ENCODE results near the gene GABPB1. TPM values are rescaled to one million over a fixed set of nuclear protein-coding genes. Genes with fewer than 3 reads are reported as not detected.
A peak's percentile ranks its signal among the peaks of the same experiment; 100 is the strongest.

GABPB1 gene
- total RNA-seq, 4 donors from 2014 or later = 9.2 to 21.6 (median 16.3) TPM

DNA sequence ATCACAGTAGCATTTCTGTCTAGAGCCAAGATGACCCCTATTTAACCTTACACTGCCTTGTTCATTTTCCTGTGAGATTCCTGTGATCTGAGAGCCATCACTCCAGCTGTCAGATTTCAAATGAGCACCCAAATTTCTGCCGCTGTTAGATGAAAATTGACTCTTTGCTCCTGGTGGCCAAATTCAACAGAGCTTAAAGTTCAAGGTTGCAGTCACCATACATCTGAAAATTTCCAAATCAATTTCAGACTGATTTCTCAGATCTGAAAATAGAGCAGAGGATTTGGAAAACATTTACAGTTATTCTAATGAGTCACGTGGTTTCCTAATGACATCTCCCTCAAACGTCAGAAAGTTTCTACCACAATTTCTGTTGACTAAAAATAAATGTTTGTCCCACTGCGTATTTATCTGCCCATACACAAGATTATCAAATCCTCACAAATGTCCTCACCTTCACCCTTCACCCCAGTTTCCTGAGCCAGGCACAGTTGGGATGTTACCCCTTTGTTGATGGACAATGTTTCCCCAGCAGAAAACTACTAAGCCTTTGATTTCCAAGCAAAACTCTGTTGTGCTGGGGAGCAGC lies 105.9 kb downstream of the GABPB1 start:
- no peak for DNase-seq
- H3K4me3 ChIP-seq = no peak overlapping the region
- no peaks in the 10 kb centered on the region for H3K9me3 ChIP-seq
- H3K4me1 ChIP-seq = peaks cover 10 to 15% (median 10%) of the 10 kb centered on the region in 3 donors
- H3K36me3 ChIP-seq = no peaks in the 10 kb centered on the region
- 50 to 64% methylated on average over 4 of the region's 4 CpGs for WGBS, 2 donors
- H3K27ac ChIP-seq = no peak overlapping the region
- intact Hi-C loops (cut with DNase I) = no loop called here
- TF ChIP-seq CTCF (IDR thresholded peaks at IDR 0.05) (no peak), POLR2A (IDR thresholded peaks at IDR 0.05) (no peak)
- no peaks in the 10 kb centered on the region for H3K27me3 ChIP-seq

GRCh38 chr15:50247819-50248655 lies 107.0 kb downstream of the GABPB1 start:
- intact Hi-C loops (cut with DNase I) = no loop called here
- Histone ChIP-seq H3K9me3 (no peaks in the 10 kb centered on the region), H3K27me3 (no peaks in the 10 kb centered on the region), H3K36me3 (no peaks in the 10 kb centered on the region), H3K4me3 (peak overlapping the region in 1 of 4 donors; percentile 13), H3K4me1 (peaks cover 10 to 15% (median 10%) of the 10 kb centered on the region in 3 donors), H3K27ac (peak overlapping the region; percentile 19 to 46 (median 26))
- DNase-seq = no peak
- TF ChIP-seq CTCF (IDR thresholded peaks at IDR 0.05) (no peak), POLR2A (IDR thresholded peaks at IDR 0.05) (no peak)
- 61 to 66% methylated on average over 8 to 14 of the region's 14 CpGs for WGBS, 2 donors

GRCh38 chr15:50246631-50247030 lies 108.4 kb downstream of the GABPB1 start:
- no peaks in the 10 kb centered on the region for H3K36me3 ChIP-seq
- no peak for DNase-seq
- peaks cover 10 to 20% (median 10%) of the 10 kb centered on the region in 3 donors for H3K4me1 ChIP-seq
- TF ChIP-seq CTCF (IDR thresholded peaks at IDR 0.05) (no peak), POLR2A (IDR thresholded peaks at IDR 0.05) (no peak)
- H3K27ac ChIP-seq = no peak overlapping the region
- H3K4me3 ChIP-seq = no peak overlapping the region
- no peaks in the 10 kb centered on the region for H3K9me3 ChIP-seq
- no peaks in the 10 kb centered on the region for H3K27me3 ChIP-seq
- intact Hi-C loops (cut with DNase I) = no loop called here
- 80 to 93% methylated on average over 2 of the region's 2 CpGs for WGBS, 2 donors

- Histone ChIP-seq H3K27ac (no peak overlapping the region), H3K9me3 (no peaks in the 10 kb centered on the region), H3K27me3 (no peaks in the 10 kb centered on the region), H3K36me3 (no peaks in the 10 kb centered on the region), H3K4me1 (peaks cover 10 to 20% (median 10%) of the 10 kb centered on the region in 3 donors), H3K4me3 (no peak overlapping the region)
- 83 to 100% methylated on average over 2 of the region's 2 CpGs for WGBS, 2 donors
- no peak for DNase-seq
- TF ChIP-seq POLR2A (IDR thresholded peaks at IDR 0.05) (no peak), CTCF (IDR thresholded peaks at IDR 0.05) (no peak)
- intact Hi-C loops (cut with DNase I) = no loop called here
These were observed 109.9 kb downstream of the GABPB1 start for GRCh38 chr15:50244959-50245624.

GRCh38 chr15:50244153-50244552 lies 110.8 kb downstream of the GABPB1 start:
- 93 to 100% methylated on average over 1 of the region's 1 CpG for WGBS, 2 donors
- Histone ChIP-seq H3K27ac (no peak overlapping the region), H3K27me3 (no peaks in the 10 kb centered on the region), H3K4me1 (peaks cover 10 to 20% (median 10%) of the 10 kb centered on the region in 3 donors), H3K9me3 (no peaks in the 10 kb centered on the region), H3K4me3 (no peak overlapping the region), H3K36me3 (no peaks in the 10 kb centered on the region)
- TF ChIP-seq CTCF (IDR thresholded peaks at IDR 0.05) = no peak
- no peak for TF ChIP-seq POLR2A (IDR thresholded peaks at IDR 0.05)
- intact Hi-C loops (cut with DNase I) = no loop called here
- no peak for DNase-seq
